ENCODE results near the gene TRAF7. TPM values are rescaled to one million over a fixed set of nuclear protein-coding genes. Genes with fewer than 3 reads are reported as not detected.

TRAF7 gene
- total RNA-seq, 2 donors from 2014 or later, result 22.7 to 29.3 TPM

DNA sequence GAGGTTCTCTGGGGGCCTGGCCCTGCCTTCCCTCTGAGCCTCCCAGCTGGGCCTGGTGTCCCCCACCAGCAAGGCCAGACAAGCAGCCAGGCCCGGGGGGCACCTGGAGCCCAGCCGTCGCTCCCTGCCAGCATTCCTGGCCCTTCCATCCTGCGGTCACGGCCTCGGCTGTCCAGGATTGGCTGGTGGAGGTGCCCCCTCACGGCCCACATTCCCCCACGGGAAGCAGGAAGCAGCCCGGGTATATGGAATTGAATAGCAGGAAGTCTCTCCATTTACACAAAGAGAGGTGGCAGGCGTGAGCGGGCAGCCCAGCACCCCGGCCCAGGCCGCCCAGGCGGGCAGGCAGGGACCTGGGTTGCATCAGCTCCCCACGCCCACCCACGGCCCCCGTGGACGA, 14.5 kb downstream of the TRAF7 start:
- no peaks in the 10 kb centered on the region for H3K9me3 ChIP-seq
- WGBS, 2 donors, result 90 to 95% methylated on average over 18 of the region's 18 CpGs
- peak in 1 of 3 donors; percentile 35 for TF ChIP-seq POLR2A (IDR thresholded peaks at IDR 0.05)
- TF ChIP-seq, protein P1, sequence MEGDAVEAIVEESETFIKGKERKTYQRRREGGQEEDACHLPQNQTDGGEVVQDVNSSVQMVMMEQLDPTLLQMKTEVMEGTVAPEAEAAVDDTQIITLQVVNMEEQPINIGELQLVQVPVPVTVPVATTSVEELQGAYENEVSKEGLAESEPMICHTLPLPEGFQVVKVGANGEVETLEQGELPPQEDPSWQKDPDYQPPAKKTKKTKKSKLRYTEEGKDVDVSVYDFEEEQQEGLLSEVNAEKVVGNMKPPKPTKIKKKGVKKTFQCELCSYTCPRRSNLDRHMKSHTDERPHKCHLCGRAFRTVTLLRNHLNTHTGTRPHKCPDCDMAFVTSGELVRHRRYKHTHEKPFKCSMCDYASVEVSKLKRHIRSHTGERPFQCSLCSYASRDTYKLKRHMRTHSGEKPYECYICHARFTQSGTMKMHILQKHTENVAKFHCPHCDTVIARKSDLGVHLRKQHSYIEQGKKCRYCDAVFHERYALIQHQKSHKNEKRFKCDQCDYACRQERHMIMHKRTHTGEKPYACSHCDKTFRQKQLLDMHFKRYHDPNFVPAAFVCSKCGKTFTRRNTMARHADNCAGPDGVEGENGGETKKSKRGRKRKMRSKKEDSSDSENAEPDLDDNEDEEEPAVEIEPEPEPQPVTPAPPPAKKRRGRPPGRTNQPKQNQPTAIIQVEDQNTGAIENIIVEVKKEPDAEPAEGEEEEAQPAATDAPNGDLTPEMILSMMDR (IDR thresholded peaks at IDR 0.05), result no peak
- no peaks in the 10 kb centered on the region for H3K27me3 ChIP-seq
- peaks cover 7 to 19% of the 10 kb centered on the region in 2 donors for H3K36me3 ChIP-seq (replicated peaks in 1 of 2; ENCODE audit: insufficient read depth in 1 of 2, low read depth in 2 of 2)
- DNase-seq (no peak), ATAC-seq (peak; percentile 28)
- H3K4me3 ChIP-seq, result no peak overlapping the region
- H3K27ac ChIP-seq, result peak overlapping the region in 2 of 4 donors; percentile 30 to 39
- H3K4me1 ChIP-seq, result no peaks in the 10 kb centered on the region
- intact Hi-C loops (cut with DNase I), result no loop called here

DNA sequence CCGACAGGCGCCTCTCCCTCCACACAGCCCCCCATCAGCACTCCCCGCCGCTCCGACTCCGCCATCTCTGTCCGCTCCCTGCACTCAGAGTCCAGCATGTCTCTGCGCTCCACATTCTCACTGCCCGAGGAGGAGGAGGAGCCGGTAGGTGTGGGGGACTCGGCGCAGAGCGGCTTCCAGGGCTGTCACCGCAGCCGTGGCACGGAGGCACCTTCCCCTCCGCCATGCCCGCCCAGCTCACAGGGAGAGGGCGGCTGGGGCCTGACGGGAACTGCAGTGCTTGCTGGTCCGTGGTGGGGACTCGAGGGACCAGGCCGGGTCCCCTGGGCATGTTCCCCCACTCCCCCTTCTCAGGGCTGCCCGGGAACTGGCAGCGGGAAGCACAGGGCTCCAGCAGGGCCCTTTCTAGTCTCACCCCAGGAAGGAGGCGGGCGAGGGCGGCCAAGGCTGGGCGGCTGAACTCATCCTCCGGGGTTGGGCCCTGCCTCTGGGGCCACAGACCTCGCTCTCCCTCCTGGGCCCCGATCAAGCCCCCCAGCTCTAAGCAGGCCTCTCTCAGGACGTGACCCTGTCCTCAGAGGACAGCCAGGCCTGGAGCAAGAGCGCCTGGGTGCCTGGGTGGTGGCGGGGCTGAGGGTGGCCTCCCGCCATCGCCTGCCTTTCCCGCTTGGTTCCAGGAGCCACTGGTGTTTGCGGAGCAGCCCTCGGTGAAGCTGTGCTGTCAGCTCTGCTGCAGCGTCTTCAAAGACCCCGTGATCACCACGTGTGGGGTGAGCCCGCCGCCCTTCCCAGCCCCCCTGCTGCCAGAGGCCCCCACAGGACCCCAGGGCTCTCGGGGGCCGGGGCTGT, 15.2 kb downstream of the TRAF7 start:
- DNase-seq, result no peak
- no peak for TF ChIP-seq POLR2A (IDR thresholded peaks at IDR 0.05)
- TF ChIP-seq, protein P1 (IDR thresholded peaks at IDR 0.05), result no peak
- 87 to 95% methylated on average over 9 to 39 of the region's 47 CpGs for WGBS, 2 donors

DNA sequence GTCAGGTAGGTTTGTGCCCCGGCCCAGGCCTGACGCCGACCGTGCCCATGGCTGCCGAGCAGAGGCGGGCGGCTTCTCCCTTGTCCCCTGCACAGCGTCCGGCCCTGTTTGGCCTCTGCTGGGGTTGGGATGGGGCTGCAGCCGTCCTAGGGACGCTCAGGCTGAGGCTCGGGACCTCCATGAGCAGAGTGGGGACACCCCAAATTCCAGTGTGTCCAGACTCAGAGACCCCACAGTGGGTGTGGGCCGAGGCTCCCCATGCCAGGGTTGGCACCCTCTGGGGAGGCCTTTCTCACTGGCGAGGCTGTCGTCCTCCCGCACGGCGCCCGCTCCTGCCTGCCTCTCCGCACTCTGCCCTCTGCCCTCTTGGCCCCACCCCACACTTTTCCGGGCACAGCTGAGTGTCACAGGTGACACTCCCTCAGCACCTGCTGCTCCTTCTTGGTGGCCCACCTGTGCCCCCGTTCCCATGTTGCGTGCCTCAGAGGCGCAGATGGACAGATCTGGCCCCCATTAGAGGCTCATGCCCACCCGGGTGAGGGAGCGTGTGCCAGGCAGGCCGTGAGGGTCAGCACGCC, 16.1 kb downstream of the TRAF7 start:
- peaks cover 10 to 27% of the 10 kb centered on the region in 2 donors for H3K36me3 ChIP-seq (replicated peaks in 1 of 2; ENCODE audit: insufficient read depth in 1 of 2, low read depth in 2 of 2)
- 92 to 93% methylated on average over 17 to 28 of the region's 28 CpGs for WGBS, 2 donors
- no peak for ATAC-seq

More for the DNA sequence above, 15.2 kb downstream of the TRAF7 start:
- Histone ChIP-seq H3K27me3 (no peaks in the 10 kb centered on the region), H3K9me3 (no peaks in the 10 kb centered on the region), H3K27ac (peak overlapping the region in 1 of 4 donors; percentile 18), H3K4me1 (no peaks in the 10 kb centered on the region), H3K4me3 (no peak overlapping the region), H3K36me3 (replicated peaks in 1 of 2; ENCODE audit: insufficient read depth in 1 of 2, low read depth in 2 of 2) (peaks cover 7 to 23% of the 10 kb centered on the region in 2 donors)
- ATAC-seq, result no peak
- intact Hi-C loops (cut with DNase I), result no loop called here

DNA sequence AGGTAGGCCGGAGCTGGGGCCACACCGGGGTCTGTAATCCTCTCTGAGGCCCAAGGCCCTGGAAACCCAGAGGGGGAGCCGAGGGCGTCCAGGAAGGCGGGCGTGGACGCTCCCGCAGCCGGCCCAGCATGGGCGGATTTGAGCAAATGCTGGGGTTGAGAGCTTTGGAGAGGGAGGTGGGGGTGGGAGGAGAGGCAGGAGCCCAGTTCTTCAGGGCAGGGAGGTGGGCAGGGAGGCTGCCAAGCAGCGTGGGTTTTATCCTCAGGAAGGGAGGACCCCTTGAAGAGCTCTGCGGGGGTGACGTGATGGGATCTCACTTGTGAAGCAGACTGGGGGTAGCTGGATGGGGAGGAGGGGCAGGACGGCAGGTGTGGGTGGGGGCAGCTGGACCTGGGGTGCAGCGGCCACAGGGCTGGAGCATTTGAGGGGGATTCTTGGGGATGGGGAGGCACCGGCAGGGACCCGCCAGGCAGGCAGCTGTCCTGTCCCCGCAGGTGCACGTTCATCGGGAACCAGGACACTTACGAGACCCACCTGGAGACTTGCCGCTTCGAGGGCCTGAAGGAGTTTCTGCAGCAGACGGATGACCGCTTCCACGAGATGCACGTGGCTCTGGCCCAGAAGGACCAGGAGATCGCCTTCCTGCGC, 17.2 kb downstream of the TRAF7 start:
- 95 to 96% methylated on average over 10 to 29 of the region's 29 CpGs for WGBS, 2 donors
- Histone ChIP-seq H3K27ac (no peak overlapping the region), H3K4me3 (no peak overlapping the region), H3K36me3 (replicated peaks in 1 of 2; ENCODE audit: insufficient read depth in 1 of 2, low read depth in 2 of 2) (peaks cover 10 to 27% of the 10 kb centered on the region in 2 donors), H3K27me3 (no peaks in the 10 kb centered on the region), H3K9me3 (no peaks in the 10 kb centered on the region), H3K4me1 (no peaks in the 10 kb centered on the region)
- ATAC-seq (no peak), DNase-seq (no peak)
- TF ChIP-seq, protein P1 (IDR thresholded peaks at IDR 0.05), result no peak
- no peak for TF ChIP-seq POLR2A (IDR thresholded peaks at IDR 0.05)
- intact Hi-C loops (cut with DNase I), result no loop called here

More for the DNA sequence above, 16.1 kb downstream of the TRAF7 start:
- intact Hi-C loops (cut with DNase I), result no loop called here
- Histone ChIP-seq H3K9me3 (no peaks in the 10 kb centered on the region), H3K4me1 (no peaks in the 10 kb centered on the region), H3K27ac (no peak overlapping the region), H3K4me3 (no peak overlapping the region), H3K27me3 (no peaks in the 10 kb centered on the region)
- DNase-seq, result no peak
- no peak for TF ChIP-seq POLR2A (IDR thresholded peaks at IDR 0.05)
- TF ChIP-seq, protein P1 (IDR thresholded peaks at IDR 0.05), result no peak

Measured in body of pancreas (tissue), 4 donors.